ENCODE results near the gene GLB1L2.

GLB1L2 gene

DNA sequence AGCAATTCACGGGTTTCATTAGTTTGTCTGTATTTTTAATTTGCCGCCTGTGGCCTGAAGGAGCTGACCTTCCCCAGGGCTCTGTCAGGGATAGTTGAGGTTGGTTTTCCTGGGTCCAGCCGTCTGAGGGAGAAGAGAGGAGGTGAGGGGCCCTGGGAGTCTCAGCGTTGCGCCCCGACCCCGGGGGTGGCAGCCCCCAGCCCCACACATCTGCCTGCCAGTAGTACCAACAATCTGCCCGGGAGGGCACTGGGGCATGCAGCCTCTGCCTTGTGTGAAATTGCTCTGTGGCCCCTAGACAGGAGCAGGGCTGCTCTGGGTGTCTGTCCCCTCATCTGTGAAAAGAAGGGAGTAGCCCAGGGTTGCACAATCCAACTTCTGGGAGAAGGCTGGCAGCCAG is 73.6 kb downstream of the GLB1L2 start:
- DNase-seq (ENCODE audit: low read depth): no peak

DNA sequence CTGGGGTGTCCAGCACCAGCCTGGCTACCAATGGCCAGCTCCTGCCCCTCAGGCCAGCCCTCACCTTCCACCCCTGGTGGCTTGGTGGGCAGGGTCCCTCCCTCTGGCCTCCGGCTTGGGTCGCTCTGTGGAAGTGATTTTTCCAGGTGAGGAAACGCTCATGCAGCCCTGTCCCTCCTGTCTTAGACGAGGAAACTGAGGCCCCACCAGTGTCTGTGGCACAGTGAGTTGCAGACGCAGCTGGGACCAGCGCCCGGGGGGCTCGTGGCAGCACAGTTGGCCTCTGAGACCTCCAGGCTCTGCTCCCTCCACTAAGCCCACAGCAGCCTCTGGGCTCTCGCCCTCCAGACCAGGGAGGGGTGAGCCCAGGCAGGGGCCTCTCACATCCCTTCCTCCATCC is 74.1 kb downstream of the GLB1L2 start:
- no peak for DNase-seq (ENCODE audit: low read depth)

DNA sequence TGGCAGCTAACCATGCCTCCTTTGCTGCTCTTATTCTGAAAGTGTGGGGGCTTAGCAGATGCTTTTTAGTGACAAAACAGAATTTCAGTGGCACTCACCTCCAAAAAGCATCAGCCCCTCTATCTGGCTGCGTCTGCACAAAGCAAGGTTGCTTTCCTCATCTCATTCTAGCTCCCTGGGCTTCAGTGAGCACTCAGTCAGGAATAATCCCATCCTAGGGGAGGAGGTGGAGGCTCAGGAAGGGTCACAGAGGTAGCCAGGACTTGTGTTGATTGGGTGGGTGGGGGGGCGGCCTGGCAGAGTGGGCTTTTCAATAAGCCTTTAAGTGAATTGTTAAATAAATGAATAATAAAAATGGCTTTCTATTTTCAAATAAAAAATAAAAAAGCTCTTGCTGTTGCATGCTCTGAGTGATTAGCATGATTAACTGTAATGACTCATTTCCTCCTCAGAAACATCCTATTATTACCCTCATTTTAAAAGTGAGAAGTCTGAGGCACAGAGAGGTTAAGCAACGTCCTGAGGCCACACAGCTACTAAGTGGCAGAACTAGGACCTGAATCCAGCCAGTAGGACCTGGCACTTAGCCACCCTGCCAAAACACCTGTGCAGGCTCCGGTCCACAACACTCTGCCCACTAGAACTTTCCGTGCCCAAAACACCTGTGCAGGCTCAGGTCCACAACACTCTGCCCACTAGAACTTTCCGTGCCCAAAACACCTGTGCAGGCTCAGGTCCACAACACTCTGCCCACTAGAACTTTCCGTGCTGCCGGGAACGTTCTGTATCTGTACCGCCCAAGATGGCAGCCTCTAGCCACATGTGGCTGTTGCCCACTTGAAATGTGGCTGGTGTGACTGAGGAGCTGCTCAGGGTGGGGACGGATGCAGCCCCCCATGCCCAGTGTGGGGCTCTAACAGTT is 74.7 kb downstream of the GLB1L2 start:
- DNase-seq (ENCODE audit: low read depth): no peak

DNA sequence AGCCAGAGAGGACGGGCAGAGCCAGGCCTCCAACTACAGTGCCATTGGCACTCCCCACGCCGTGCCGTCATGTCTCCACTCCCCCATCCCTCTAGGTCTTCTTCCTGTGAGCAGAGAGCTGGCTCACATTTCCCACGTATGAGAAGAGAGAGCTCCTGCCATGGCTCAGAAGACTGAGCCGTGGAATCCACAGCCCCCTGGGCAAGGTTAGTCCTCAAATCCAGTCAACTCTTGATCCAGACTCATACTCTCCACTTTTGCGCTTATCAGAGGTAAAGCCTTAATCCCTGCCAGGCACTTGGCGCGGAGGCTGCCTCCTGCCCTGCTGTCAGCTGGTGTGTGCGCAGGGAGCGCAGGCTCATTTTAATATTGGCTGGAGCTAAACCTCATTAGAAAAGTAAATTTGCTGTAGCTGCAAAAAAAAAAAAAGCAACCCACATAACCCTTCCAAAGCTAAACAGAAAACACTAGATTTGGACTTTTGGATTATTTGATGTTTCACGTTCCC is 75.6 kb downstream of the GLB1L2 start:
- no peak for DNase-seq (ENCODE audit: low read depth)

DNA sequence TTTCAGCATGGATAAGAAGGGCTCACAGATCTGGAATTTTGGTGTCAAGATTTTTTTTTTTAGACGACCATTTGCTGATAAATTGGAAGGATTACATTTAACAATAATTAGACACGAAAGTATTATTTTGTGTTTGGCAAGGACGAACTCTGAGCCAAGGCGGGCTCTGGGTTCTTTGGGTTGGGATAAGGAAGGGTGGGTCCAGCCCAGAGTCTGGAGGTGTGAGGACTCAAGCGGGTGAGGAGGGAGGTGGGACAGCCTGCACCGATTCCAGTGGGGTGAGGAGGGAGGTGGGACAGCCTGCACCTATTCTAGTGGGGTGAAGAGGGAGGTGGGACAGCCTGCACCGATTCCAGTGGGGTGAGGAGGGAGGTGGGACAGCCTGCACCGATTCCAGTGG is 76.1 kb downstream of the GLB1L2 start:
- DNase-seq (ENCODE audit: low read depth): no peak

DNA sequence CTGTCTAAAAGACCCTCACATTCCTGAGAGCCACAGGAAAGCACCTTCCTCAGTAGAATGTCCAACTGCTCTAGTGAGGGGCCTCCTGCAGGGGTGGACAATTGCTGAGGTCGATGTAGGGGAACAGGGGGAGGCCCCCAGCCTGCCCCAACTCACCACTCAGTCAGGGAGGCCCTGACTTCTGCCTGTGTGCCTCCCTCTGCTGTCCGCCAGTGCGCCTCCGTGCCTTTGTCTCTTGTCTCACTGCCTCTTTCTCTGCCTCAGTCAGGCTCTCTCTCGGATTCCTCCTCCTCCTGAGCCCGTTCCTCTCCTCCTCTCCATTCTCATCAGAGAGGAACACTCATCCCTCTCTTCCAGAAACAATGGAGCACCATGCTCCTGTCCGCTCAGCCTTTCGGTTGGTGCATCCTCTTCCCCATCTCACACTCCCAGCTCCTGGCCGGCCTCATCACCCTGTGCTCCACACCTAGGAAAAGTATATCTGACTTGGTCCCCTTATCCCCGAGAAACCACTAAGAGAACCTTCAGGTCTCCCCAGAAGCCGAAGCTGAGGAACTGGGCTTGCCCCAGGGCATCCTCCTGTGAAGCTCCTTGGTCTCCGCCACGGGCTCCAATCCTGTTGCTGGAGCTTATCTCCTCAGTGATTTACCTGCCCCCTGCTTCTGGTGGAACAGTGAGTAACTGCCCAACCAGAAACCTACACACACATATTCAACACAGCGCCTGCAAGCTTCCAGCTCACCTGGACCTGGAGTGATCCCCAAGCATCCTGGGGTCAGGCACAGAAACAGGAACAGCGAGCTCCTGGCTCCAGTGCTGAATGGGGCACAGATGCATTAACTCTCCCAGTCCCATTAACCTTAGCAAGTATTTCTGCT is 78.0 kb downstream of the GLB1L2 start:
- no peak for DNase-seq (ENCODE audit: low read depth)

DNA sequence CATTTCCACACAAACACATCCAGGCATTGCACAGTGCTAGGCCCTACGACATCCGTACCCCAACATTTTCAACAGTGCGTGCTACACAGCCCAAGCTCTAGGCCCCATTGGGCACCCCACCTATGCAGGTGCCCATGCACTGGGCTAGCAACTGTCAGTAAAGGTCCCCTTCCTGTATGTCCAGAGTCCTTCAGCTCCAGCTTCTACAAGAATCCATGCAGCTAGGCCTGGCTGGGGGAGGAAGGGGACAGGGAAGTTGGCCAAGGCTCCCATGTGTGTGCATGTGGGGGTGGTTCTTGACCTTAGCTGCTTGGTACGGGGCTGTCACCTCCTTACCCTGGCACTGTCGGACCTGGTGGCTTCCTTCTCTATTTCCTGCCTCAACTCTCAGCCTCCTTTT is 79.0 kb downstream of the GLB1L2 start:
- no peak for DNase-seq (ENCODE audit: low read depth)

DNA sequence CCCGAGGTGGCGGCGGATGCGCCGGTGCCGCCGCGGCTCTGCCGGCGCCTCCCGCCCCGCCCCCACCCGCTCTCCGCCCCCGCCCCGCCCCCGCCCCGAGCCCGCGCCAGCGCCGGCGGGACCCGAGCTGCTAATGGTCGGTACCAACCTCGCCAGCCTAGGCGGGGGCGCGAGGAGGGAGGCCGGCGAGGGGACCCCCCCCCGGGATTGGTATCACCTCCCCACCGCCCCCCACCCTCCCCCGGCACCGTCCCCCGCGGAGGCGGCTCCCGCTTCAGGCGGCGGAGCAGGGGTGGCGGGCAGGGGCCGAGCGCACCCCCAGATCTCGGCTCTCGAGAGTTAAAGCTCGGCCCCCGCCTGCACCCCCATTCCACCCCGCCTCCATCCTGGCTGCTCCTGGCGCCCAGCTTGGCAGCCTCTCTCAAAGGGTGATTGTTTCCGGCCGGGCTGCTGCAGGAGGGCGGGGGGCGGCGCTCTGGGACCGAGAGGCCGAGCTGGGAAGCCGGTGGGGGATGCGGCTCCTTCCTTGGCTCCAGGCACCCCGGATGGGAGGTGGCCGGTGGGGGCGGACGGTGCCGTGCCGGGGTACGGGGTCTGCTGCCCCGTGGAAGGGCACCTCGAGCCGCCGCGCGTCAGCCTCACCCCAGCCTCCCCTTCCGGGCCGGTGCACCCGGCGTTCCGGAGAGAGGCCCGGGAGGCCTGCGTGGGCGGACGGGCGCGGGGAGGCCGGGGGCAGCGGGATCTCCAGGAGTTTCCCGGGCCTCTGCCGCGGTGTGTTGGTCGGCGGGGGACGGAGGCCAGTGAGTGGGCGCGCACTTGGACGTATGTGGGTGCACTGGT is 80.6 kb downstream of the GLB1L2 start, which contains the start of gene B3GAT1:
Gene B3GAT1, minus strand, starts transcription at position 40 of the 840 bp plus-strand sequence. CDS start 24,583 bp downstream, outside the sequence.
- DNase-seq (ENCODE audit: low read depth): no peak

DNA sequence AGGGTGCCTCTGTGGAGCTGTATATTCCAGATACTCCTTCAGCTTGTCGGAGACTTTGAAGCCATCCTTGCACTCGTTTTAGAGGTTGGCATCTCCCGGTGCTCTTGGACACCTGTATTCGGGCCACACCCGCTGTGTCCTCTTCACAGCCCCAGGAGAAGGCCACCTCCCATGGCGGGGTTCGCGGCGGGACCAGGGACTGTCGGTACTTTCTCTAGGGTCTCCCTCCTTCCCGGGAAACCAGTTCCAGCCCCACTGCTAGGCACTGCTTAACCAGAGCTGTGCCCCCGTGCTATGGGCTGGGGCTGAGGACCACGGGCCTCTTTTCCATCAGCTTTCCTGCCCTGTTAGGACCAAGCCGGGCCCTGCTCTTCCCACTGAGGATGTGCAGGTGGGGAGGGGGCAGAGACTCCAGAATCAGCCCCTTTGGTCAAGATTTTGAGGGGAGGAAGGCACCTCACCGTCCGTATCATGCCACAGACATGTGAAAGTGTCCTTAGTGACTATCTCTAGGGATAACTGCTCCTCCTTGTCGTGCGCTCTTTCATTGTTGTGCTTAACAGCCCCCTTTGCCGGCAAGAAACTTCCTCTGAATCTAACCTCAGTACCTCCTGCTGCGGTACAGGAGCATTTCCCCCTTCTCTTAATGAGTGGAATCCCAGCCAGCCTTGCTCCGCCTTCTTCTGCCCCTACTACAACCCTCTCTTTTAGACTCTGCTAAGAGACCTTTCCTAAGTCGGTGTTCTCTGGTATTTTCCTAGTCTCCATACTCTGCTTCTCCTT is 81.4 kb downstream of the GLB1L2 start:
- DNase-seq (ENCODE audit: low read depth): no peak

DNA sequence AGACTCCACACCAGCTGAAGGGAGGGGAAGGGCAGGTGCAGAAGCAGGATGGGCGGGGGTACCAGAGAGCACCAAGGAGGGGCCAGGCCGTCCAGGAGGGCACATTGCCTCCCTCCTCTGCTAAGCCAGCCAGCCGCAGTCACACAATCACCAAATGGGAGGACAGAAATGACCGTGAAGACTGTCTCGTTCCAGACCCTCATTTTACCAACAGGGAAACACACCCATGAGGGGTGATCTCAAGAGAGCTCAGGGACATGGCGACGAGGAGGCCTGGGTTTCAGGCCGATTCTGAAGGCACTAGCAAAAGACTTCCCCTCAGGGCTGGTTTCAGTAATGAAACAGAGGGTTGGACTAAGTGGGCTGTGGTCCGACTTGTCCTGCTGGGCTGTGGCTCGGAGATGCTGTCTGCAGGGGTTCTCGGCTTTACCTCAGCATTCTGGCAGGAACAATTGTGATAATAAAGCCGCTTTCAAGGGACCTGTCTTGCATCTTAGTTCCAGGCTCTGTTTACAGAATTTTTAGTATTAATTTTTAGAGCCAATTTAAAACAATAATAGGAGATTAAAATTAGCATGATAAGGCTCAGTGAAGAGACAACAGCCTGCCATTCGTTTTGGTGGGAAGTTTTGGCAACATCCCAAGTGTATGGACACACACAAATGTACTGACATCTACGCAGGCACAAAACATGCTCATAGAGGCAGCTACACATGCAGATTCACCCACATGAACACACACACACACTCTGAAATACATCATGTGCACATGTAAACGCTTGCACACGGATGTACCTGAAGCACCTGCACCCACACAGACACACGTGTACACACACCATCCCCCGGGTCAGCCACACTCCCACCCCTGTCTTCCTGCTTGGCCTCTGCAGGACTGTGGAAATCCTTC is 82.3 kb downstream of the GLB1L2 start:
- no peak for DNase-seq (ENCODE audit: low read depth)

DNA sequence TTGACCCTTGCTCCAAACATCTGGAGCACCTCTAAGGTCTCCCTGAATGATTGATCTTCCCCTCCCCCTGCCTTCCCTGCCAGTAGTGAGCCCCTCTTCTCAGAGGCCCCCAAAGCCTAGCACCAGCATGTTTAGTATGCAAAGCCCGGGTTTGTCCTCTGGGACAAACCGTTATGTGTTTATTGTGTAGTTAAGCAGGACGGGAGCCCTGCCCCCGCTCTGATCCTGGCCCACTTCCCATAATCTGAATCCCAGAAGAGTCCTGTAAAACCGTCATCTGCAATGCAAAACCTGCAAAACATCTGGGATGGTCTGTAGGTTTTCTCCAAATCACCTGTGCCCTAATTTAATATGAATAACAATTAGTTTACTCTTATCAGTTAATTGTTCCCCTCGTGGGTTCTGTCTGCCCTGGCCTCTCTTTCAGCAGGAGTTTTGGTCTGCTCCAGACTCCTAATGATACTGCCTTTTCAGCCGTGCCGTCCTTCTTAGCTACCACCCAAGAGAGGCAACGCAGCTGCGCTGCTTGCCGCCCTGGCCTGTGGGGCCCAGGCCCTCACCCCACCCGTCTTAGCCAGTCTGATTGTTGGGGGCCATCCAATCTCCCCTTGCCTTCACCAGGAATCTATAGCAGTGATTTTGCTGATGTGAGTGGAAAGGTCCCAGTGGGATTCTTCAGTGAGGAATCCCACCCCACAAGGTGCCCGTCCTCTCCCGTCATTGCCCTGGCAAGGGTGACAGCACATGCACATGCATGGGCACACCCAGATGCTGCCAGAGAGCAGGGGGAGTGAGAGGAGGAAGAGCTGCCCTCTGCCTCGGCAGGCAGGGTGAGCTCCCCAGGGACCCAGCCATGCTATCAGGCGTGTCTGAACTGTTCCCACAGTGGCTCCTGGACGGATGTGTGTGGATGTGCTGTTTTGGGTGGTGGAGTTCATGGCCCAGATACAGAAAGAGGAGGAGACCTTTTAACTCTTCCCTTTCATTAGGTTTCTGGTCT is 83.3 kb downstream of the GLB1L2 start:
- no peak for DNase-seq (ENCODE audit: low read depth)

DNA sequence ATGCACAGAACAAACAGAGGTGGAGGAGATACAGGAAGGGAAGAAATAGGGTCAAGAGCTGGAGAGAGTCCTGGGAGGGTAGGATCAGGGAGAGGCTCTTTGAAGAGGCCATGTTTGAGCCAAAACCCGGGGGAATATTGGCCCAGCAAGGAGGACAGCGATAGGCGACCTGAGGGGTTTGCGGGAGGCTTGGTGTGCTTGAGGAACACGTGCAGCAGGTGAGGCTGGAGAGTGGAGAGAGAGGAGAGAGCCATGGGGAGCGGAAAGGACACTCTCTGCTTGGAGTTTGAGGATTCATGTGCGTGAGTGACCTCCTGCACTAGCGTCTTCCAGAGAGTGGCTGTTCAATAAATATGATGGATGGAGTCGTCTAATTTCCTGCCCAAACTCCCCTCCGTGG is 84.9 kb downstream of the GLB1L2 start:
- DNase-seq (ENCODE audit: low read depth): no peak

DNA sequence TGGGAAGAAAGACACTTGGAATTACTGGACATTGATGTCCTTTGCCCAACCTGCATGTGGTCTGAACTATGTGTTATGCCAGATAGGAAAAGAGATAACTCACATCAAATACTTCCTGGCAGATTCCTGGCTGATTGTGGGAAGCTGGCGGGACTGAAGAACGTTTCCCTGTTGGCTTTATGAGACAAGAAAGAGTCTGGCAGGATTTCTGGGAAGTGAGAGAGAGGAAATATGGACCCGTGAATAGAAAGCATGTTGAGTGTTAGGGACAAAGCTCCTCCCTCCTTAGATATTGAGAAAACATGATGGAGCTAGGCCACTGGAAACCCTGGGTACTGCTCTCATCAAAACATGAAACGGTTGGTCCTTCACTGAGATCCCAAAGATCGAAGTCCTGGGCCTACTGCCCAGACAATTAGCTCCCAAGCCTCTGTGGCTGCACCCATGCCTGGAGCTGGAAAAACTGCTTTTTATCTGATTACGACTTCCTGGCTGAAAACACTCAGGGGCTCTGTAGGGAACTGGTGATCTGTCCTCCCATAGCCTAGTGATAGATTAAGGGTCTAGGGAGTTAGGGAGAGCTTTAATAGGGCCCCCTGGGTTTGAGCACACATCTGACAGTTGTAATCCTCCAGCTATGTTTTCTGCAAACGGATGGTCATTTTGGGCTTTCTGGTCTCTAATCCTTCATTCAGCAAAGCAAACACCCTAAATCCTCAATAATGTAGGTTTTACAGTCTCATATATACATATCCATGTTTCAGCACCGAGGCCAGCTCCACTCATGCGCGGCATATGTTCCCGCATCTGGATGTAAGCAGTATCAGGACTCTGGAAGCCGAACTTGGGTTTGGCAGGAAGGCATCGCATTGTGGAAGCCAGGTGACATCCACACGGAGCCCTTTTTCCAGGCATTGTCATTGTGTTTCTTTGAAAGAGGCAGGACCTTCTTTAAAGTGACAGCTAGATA is 86.4 kb downstream of the GLB1L2 start:
- no peak for DNase-seq (ENCODE audit: low read depth)

DNA sequence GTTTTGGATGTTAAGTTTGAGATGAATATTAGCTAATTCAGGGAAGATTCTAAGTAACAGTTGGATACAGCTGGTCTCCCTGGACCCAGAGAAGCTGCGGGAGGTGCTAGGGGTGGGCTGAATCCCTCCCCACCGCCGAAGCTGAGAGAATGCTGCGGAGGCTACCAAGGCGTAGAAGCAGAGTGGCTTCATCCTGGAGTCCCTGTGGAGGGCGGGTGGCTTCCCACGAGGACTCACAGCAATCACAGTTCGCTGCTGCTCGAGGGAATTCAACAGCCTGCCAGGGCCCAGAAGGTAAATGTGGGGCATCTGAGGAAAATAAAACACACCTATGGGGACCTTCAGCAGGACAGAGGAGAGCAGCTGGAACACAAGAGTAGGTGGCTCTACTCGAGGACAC is 91.3 kb downstream of the GLB1L2 start:
- DNase-seq (ENCODE audit: low read depth): no peak

DNA sequence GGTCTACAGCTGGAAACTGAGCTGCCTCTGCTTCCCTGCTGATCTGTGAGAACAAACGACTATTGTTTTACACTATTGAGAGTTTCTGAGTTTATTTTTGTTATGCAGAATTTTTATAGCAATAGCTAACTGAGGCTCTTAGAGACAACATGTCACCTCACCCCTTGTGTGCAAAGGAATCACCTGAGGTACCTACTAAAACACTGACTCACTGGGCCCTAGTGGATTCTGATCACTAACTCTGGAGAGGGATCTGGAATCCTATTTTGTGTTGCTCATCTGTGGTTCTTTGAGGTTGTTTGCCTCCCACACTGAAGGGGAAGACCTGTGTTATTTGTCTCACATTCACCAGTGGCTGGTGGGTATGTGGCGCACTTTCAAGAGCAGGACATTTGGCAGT is 93.6 kb downstream of the GLB1L2 start:
- no peak for DNase-seq (ENCODE audit: low read depth)

Measured in activated T-cell treated with anti-CD3 and anti-CD28 coated beads for 48 hours (primary cell).